Activated T-helper 1 cell treated with Interleukin-2 at 50 U/mL for 16 hours (primary cell): Measurements from ENCODE around the gene POLR1A.

ENCODE experiments used
- DNase-seq: peaks from one replicate; pipeline ENCODE4 v3.0.0-alpha.2; 2020; ENCODE audit warnings: low read depth

POLR1A gene

GRCh38 chr2:86105252-86105968, at the start of gene POLR1A:
TSS of gene POLR1A (minus strand) at chr2:86105886. CDS start at chr2:86105776, 110 bp downstream.
- DNase-seq: peak; percentile 69

GRCh38 chr2:86150502-86150901, 44.8 kb upstream of the POLR1A start:
- no peak for DNase-seq

- no peak for DNase-seq
Observed at GRCh38 chr2:86147793-86148192, 42.1 kb upstream of the POLR1A start.

GRCh38 chr2:86143926-86144685, 38.4 kb upstream of the POLR1A start:
- no peak for DNase-seq

GRCh38 chr2:86143307-86143706, 37.6 kb upstream of the POLR1A start:
- DNase-seq: no peak

GRCh38 chr2:86142436-86143257, 37.0 kb upstream of the POLR1A start:
- no peak for DNase-seq

GRCh38 chr2:86140969-86141392, 35.3 kb upstream of the POLR1A start:
- DNase-seq: no peak

GRCh38 chr2:86139981-86140380, 34.3 kb upstream of the POLR1A start:
- no peak for DNase-seq

- DNase-seq: no peak
Observed at GRCh38 chr2:86138736-86139625, 33.3 kb upstream of the POLR1A start.

GRCh38 chr2:86136141-86136540, 30.5 kb upstream of the POLR1A start:
- no peak for DNase-seq

GRCh38 chr2:86135653-86136052, 30.0 kb upstream of the POLR1A start:
- DNase-seq: no peak

GRCh38 chr2:86134709-86135108, 29.0 kb upstream of the POLR1A start:
- DNase-seq: no peak

- DNase-seq: no peak
Observed at GRCh38 chr2:86124683-86125082, 19.0 kb upstream of the POLR1A start.

- DNase-seq: no peak
Observed at GRCh38 chr2:86123328-86123925, 17.7 kb upstream of the POLR1A start.

- no peak for DNase-seq
Observed at GRCh38 chr2:86118130-86118529, 12.4 kb upstream of the POLR1A start.

GRCh38 chr2:86107031-86107430, 1.3 kb upstream of the POLR1A start:
- DNase-seq: no peak

- DNase-seq: peak; percentile 84
Observed at GRCh38 chr2:86105969-86106945, 571 bp upstream of the POLR1A start, which contains the start of gene PTCD3. TSS of gene PTCD3 (plus strand) at chr2:86106235. CDS start at chr2:86106248, 13 bp downstream.

- no peak for DNase-seq
Observed at GRCh38 chr2:86102157-86102556, 3.5 kb downstream of the POLR1A start.

GRCh38 chr2:86097913-86098312, 7.8 kb downstream of the POLR1A start:
- no peak for DNase-seq
